HEK293T (cell line): ENCODE measurements around the gene ARHGAP22.

Experiments used
- BHLHE40 ChIP-seq: fragments of 450-650 bp; IDR thresholded peaks from 2 replicates; pipeline ENCODE4 v1.6.1; 2016; ENCODE audit warnings: mild to moderate bottlenecking, moderate library complexity, borderline replicate concordance
- ELF4 ChIP-seq: fragments of 450-650 bp; IDR thresholded peaks from 2 replicates; pipeline ENCODE4 v1.6.1; 2017; ENCODE audit warnings: antibody characterized with exemption
- FOXM1 ChIP-seq: fragments of 450-650 bp; IDR thresholded peaks from 2 replicates; pipeline ENCODE4 v1.6.1; 2017; ENCODE audit warnings: mild to moderate bottlenecking, borderline replicate concordance
- LEF1 ChIP-seq: fragments of 450-650 bp; IDR thresholded peaks from 2 replicates; pipeline ENCODE4 v1.6.1; 2017; ENCODE audit warnings: mild to moderate bottlenecking, borderline replicate concordance
- PKNOX1 ChIP-seq: fragments of 450-650 bp; IDR thresholded peaks from 2 replicates; pipeline ENCODE4 v1.6.1; 2016
- SP1 ChIP-seq: fragments of 450-650 bp; IDR thresholded peaks from 2 replicates; pipeline ENCODE4 v1.6.1; 2017
- SUZ12 ChIP-seq: fragments of 450-650 bp; IDR thresholded peaks from 2 replicates; pipeline ENCODE4 v1.6.1; 2016; ENCODE audit warnings: mild to moderate bottlenecking
- ZNF384 ChIP-seq: fragments of 450-650 bp; IDR thresholded peaks from 2 replicates; pipeline ENCODE4 v1.6.1; 2016

- TF ChIP-seq PKNOX1 (no peak), ZNF384 (no peak), SUZ12 (no peak), ELF4 (no peak), LEF1 (no peak), BHLHE40 (no peak), SP1 (no peak), FOXM1 (no peak)
Observed at GRCh38 chr10:48529331-48529730, 75.5 kb downstream of the ARHGAP22 start.
